H1 (cell line): ENCODE measurements around the gene SNTG2. TPM values are rescaled to one million over a fixed set of nuclear protein-coding genes. Genes with fewer than 3 reads are reported as not detected.

Source experiments
- CTCF ChIA-PET: fragments of 300-600 bp; sonication (Branson Sonifier 250); formaldehyde crosslinking; loops from one replicate; lab custom pipeline; 2021; ENCODE audit not compliant: partially characterized antibody; lab: Charles Lee
- POLR2A ChIA-PET: fragments of 300-600 bp; sonication (Branson Sonifier 250); formaldehyde crosslinking; loops from one replicate; lab custom pipeline; 2021; ENCODE audit warnings: inconsistent platforms; ENCODE audit not compliant: partially characterized antibody; lab: Charles Lee
- DNase-seq, 2 experiments: peaks; one replicate each; pipeline versions ENCODE4 v3.0.0 to v3.0.0-alpha.2; 2010 to 2022; ENCODE audit warnings: low spot score in 2 of 2, low read depth in 1 of 2, mixed read lengths in 1 of 2
- FAIRE-seq: peaks from 2 replicates; lab custom pipeline; 2011; peaks lifted over from hg19 to GRCh38; lab: Jason Lieb, UNC
- H2AFZ ChIP-seq: 2 replicates; pipeline ENCODE4 v1.8.1; 2012; ENCODE audit warnings: low read length, inconsistent platforms
- H2AK5ac ChIP-seq: 2 replicates; pipeline ENCODE4 v1.6.1; 2013; ENCODE audit warnings: low read depth, low read length
- H2BK120ac ChIP-seq: replicated peaks from 2 replicates; pipeline ENCODE3; 2013; ENCODE audit warnings: low read depth, low read length, inconsistent platforms
- H2BK12ac ChIP-seq: 2 replicates; pipeline ENCODE4 v1.6.1; 2013; ENCODE audit warnings: low read depth, low read length
- H2BK15ac ChIP-seq: 2 replicates; pipeline ENCODE4 v1.6.1; 2013; ENCODE audit warnings: low read length
- H2BK20ac ChIP-seq: 2 replicates; pipeline ENCODE4 v1.6.1; 2013; ENCODE audit warnings: low read length
- H2BK5ac ChIP-seq: 2 replicates; pipeline ENCODE4 v1.6.1; 2013; ENCODE audit warnings: low read depth, low read length
- H3K14ac ChIP-seq: 2 replicates; pipeline ENCODE4 v1.6.1; 2013; ENCODE audit warnings: inconsistent platforms; ENCODE audit not compliant: insufficient read length
- H3K18ac ChIP-seq: 2 replicates; pipeline ENCODE4 v1.6.1; 2013; ENCODE audit warnings: low read length; ENCODE audit errors: extremely low read depth
- H3K23ac ChIP-seq: 2 replicates; pipeline ENCODE4 v1.6.1; 2013; ENCODE audit warnings: inconsistent platforms; ENCODE audit not compliant: insufficient read length
- H3K23me2 ChIP-seq: 2 replicates; pipeline ENCODE4 v1.6.1; 2013; ENCODE audit warnings: low read depth, low read length
- H3K27ac ChIP-seq: 2 replicates; pipeline ENCODE4 v1.6.1; 2011; ENCODE audit warnings: low read depth, low read length, inconsistent platforms
- H3K27me3 ChIP-seq, 4 experiments: replicated peaks in 1 of 4; 1 replicate in 1 of 4; 2 replicates in 3 of 4; pipeline versions ENCODE4 v1.6.1 to v1.8.1; 2011 to 2013; ENCODE audit warnings: low read length in 3 of 4, mild to moderate bottlenecking in 3 of 4, inconsistent platforms in 2 of 4, mixed read lengths in 2 of 4, moderate library complexity in 1 of 4; ENCODE audit not compliant: control insufficient read depth in 3 of 4, insufficient read depth in 3 of 4; ENCODE audit errors: extremely low read depth in 1 of 4
- H3K36me3 ChIP-seq, 4 experiments: 2 replicates each; pipeline versions ENCODE4 v1.6.1 to v1.8.1; 2011 to 2013; ENCODE audit warnings: mild to moderate bottlenecking in 4 of 4, low read length in 3 of 4, moderate library complexity in 2 of 4, control low read depth in 1 of 4, inconsistent platforms in 1 of 4; ENCODE audit not compliant: insufficient read depth in 4 of 4, control insufficient read depth in 2 of 4
- H3K4ac ChIP-seq: replicated peaks from 2 replicates; pipeline ENCODE3; 2013; ENCODE audit warnings: low read length, low read depth, mixed read lengths, inconsistent platforms; ENCODE audit not compliant: insufficient read length
- H3K4me1 ChIP-seq, 4 experiments: replicated peaks in 1 of 4; 1 replicate in 1 of 4; 2 replicates in 3 of 4; pipeline versions ENCODE4 v1.6.1 to v1.8.1; 2011 to 2013; ENCODE audit warnings: low read length in 3 of 4, inconsistent platforms in 2 of 4, mixed read lengths in 1 of 4; ENCODE audit not compliant: insufficient read depth in 4 of 4, control insufficient read depth in 3 of 4
- H3K4me2 ChIP-seq, 2 experiments: 2 replicates each; pipeline versions ENCODE4 v1.6.1 to v1.8.1; 2011 to 2013; ENCODE audit warnings: low read depth in 2 of 2, low read length in 2 of 2, control low read depth in 1 of 2, inconsistent platforms in 1 of 2, mild to moderate bottlenecking in 1 of 2; ENCODE audit not compliant: insufficient read depth in 1 of 2
- H3K4me3 ChIP-seq, 4 experiments: fragments of 200-600, 300-600 bp in 1 of 4; sonication (generic), shearing (Covaris generic), sonication (Bioruptor Twin) in 1 of 4; 2 replicates each; pipeline versions ENCODE4 v1.5.1 to v1.8.1; 2011 to 2016; ENCODE audit warnings: low read length in 4 of 4, low read depth in 3 of 4, control low read depth in 2 of 4, inconsistent platforms in 2 of 4, mild to moderate bottlenecking in 2 of 4, mixed read lengths in 1 of 4, moderate library complexity in 1 of 4; ENCODE audit not compliant: insufficient read depth in 2 of 4; ENCODE audit errors: extremely low read depth in 1 of 4
- H3K56ac ChIP-seq: replicated peaks from 2 replicates; pipeline ENCODE3; 2013; ENCODE audit warnings: low read depth, mild to moderate bottlenecking, mixed read lengths, low read length, inconsistent platforms; ENCODE audit not compliant: insufficient read length
- H3K79me1 ChIP-seq: 2 replicates; pipeline ENCODE4 v1.6.1; 2013; ENCODE audit warnings: low read depth, low read length, control low read depth
- H3K79me2 ChIP-seq, 2 experiments: 2 replicates each; pipeline versions ENCODE4 v1.6.1 to v1.8.1; 2012 to 2013; ENCODE audit warnings: low read length in 2 of 2, mild to moderate bottlenecking in 2 of 2, inconsistent platforms in 1 of 2; ENCODE audit not compliant: insufficient read depth in 2 of 2, control insufficient read depth in 1 of 2
- H3K9ac ChIP-seq, 4 experiments: replicated peaks in 1 of 4; 1 replicate in 1 of 4; 2 replicates in 3 of 4; pipeline versions ENCODE4 v1.6.1 to v1.8.1; 2011 to 2013; ENCODE audit warnings: low read depth in 3 of 4, low read length in 3 of 4, control low read depth in 2 of 4, mild to moderate bottlenecking in 2 of 4, moderate library complexity in 2 of 4, inconsistent platforms in 1 of 4; ENCODE audit errors: extremely low read depth in 1 of 4
- H3K9me3 ChIP-seq, 2 experiments: 2 replicates each; pipeline versions ENCODE4 v1.6.1 to v1.8.1; 2012 to 2013; ENCODE audit warnings: mild to moderate bottlenecking in 2 of 2, moderate library complexity in 2 of 2, control low read depth in 1 of 2, inconsistent platforms in 1 of 2, low read depth in 1 of 2, low read length in 1 of 2, mixed read lengths in 1 of 2; ENCODE audit not compliant: insufficient read depth in 2 of 2
- H4K20me1 ChIP-seq, 2 experiments: replicated peaks in 1 of 2; 2 replicates each; pipeline versions ENCODE3 to v1.8.1; 2011 to 2013; ENCODE audit warnings: inconsistent platforms in 2 of 2, low read length in 2 of 2, mild to moderate bottlenecking in 1 of 2; ENCODE audit not compliant: insufficient read depth in 2 of 2, control insufficient read depth in 1 of 2
- H4K5ac ChIP-seq: 2 replicates; pipeline ENCODE4 v1.6.1; 2013; ENCODE audit warnings: low read length, low read depth, mixed read lengths, inconsistent platforms; ENCODE audit not compliant: insufficient read length
- H4K8ac ChIP-seq: 2 replicates; pipeline ENCODE4 v1.8.0; 2013; ENCODE audit warnings: mild to moderate bottlenecking, moderate library complexity, low read length, inconsistent platforms; ENCODE audit not compliant: insufficient read depth; ENCODE audit errors: extremely low read depth
- H4K91ac ChIP-seq: replicated peaks from 2 replicates; pipeline ENCODE3; 2013; ENCODE audit warnings: low read length, mixed read lengths, inconsistent platforms; ENCODE audit not compliant: insufficient read length
- ATF2 ChIP-seq: IDR thresholded peaks from 2 replicates; pipeline ENCODE4 v1.6.1; 2012; ENCODE audit warnings: low read length, inconsistent platforms
- ATF3 ChIP-seq: IDR thresholded peaks from 2 replicates; pipeline ENCODE4 v1.6.1; 2011; ENCODE audit warnings: low read depth, mild to moderate bottlenecking, low read length; ENCODE audit not compliant: insufficient read depth
- BACH1 ChIP-seq: IDR thresholded peaks from 2 replicates; pipeline ENCODE4 v1.6.1; 2012; ENCODE audit warnings: low read length, improper control_type of control experiment
- CTBP2 ChIP-seq: IDR thresholded peaks from 2 replicates; pipeline ENCODE4 v1.7.0; 2011; ENCODE audit warnings: borderline replicate concordance, mild to moderate bottlenecking, moderate library complexity, mixed read lengths, low read length; ENCODE audit not compliant: insufficient read depth, insufficient read length
- HDAC2 ChIP-seq, 2 experiments: fragments of 300-600 bp in 1 of 2; sonication (generic) in 1 of 2; IDR thresholded peaks; 2 replicates each; pipeline ENCODE4 v1.6.1; 2011 to 2012; ENCODE audit warnings: low read depth in 2 of 2, low read length in 2 of 2, mild to moderate bottlenecking in 2 of 2, moderate library complexity in 2 of 2, borderline replicate concordance in 1 of 2, inconsistent platforms in 1 of 2
- JUND ChIP-seq: IDR thresholded peaks from 2 replicates; pipeline ENCODE4 v1.6.1; 2011; ENCODE audit warnings: mild to moderate bottlenecking, improper control_type of control experiment, low read length
- KDM1A ChIP-seq: fragments of 200-600, 300-600 bp; sonication (generic); IDR thresholded peaks from 2 replicates; pipeline ENCODE4 v1.7.1; 2016; ENCODE audit warnings: mild to moderate bottlenecking, low read length, borderline replicate concordance
- KDM4A ChIP-seq: IDR thresholded peaks from one replicate; pipeline ENCODE4 v1.7.1; 2012; ENCODE audit warnings: low read depth, mild to moderate bottlenecking, moderate library complexity, low read length, inconsistent platforms; ENCODE audit not compliant: severe bottlenecking
- POLR2AphosphoS5 ChIP-seq: IDR thresholded peaks from 2 replicates; pipeline ENCODE4 v1.6.1; 2011; ENCODE audit warnings: low read depth, low read length
- SIRT6 ChIP-seq: IDR thresholded peaks from one replicate; pipeline ENCODE4 v1.7.1; 2012; ENCODE audit warnings: low read length, inconsistent platforms
- SP2 ChIP-seq: IDR thresholded peaks from 2 replicates; pipeline ENCODE4 v1.6.1; 2012; ENCODE audit warnings: mild to moderate bottlenecking, low read length, inconsistent platforms
- ZNF274 ChIP-seq: IDR thresholded peaks from 2 replicates; pipeline ENCODE4 v1.7.0; 2012; ENCODE audit warnings: low read length, borderline replicate concordance; ENCODE audit errors: extremely low read depth
- WGBS, 2 experiments: shearing (Covaris generic) in 1 of 2; methylation state at CpG; one replicate each; pipeline versions ENCODE4 v1.1.6 to v1.1.7; 2013 to 2015; ENCODE audit warnings: low lambda C conversion rate in 2 of 2, mixed read lengths in 2 of 2, inconsistent platforms in 1 of 2, low coverage in 1 of 2, missing lambda C conversion rate in 1 of 2; ENCODE audit not compliant: insufficient replicate concordance in 2 of 2, insufficient coverage in 1 of 2, insufficient read length in 1 of 2; ENCODE audit errors: extremely low coverage in 1 of 2, missing lambda C conversion rate in 1 of 2; 5-methylcytosine and 5-hydroxymethylcytosine counted together
- polyA plus RNA-seq, 7 experiments: library from polyadenylated mRNA; depleted of rRNA in 3 of 7; stranded (reverse) in 5 of 7; unstranded in 2 of 7; fragments of >200 nt in 5 of 7; fragments of 200-250 nt in 2 of 7; gene quantifications; 1 replicate in 5 of 7; 2 replicates in 1 of 7; 4 replicates in 1 of 7; pipeline versions ENCODE4 v1.2.1 to v1.2.3, GENCODE V29; 2011 to 2013; ENCODE audit warnings: missing spikeins in 2 of 7, mixed read lengths in 2 of 7
- total RNA-seq: library from RNA; stranded (reverse); fragmentation: NEBNext Ultra II Directional; extraction: Animal tissue kit (Norgen Biotek cat#: 25700); gene quantifications from 2 replicates; pipeline ENCODE4 v1.2.1, GENCODE V29; 2021

The SNTG2 gene
- total and polyA plus RNA-seq, 2 of the 8 experiments (the other 6 are each of a cell fraction or from before 2014, with no cell fraction given) = 6.6 to 18.1 TPM

GRCh38 chr2:1028831-1029230, 78.2 kb downstream of the SNTG2 start:
- Histone ChIP-seq H3K9ac (no peak overlapping the region), H3K27me3 (no peaks in the 10 kb centered on the region), H2BK15ac (no peak overlapping the region), H3K56ac (no peak overlapping the region), H3K79me1 (peaks cover 8% of the 10 kb centered on the region), H2AFZ (no peak overlapping the region), H2BK120ac (no peak overlapping the region), H2BK12ac (no peak overlapping the region), H3K23ac (no peak overlapping the region), H3K9me3 (peaks cover 0 to 2% of the 10 kb centered on the region in 2 experiments; a peak in 1 of 4 replicates), H4K5ac (no peak overlapping the region), H3K23me2 (no peaks in the 10 kb centered on the region), H3K4ac (no peak overlapping the region), H3K79me2 (peaks cover 0 to 37% of the 10 kb centered on the region in 2 experiments; a peak in 3 of 4 replicates), H3K14ac (no peak overlapping the region), H3K36me3 (peaks cover 0 to 3% (median 0%) of the 10 kb centered on the region in 4 experiments; a peak in 2 of 8 replicates), H3K27ac (no peak overlapping the region)
- no peak for FAIRE-seq
- CTCF ChIA-PET = interaction anchor here (1.1 kb wide), 1 partner anchor 42 kb away, joined by 3 read pairs; no protein-coding TSS in a partner anchor
- no peak for TF ChIP-seq BACH1
- TF ChIP-seq SIRT6 = no peak
- TF ChIP-seq KDM4A = no peak
- no peak for TF ChIP-seq ATF2
- no peak for TF ChIP-seq SP2
- TF ChIP-seq JUND = no peak
- TF ChIP-seq ATF3 = no peak
- no peak for TF ChIP-seq ZNF274
- no peak for TF ChIP-seq KDM1A
- no peak for TF ChIP-seq POLR2AphosphoS5
- no peak for TF ChIP-seq CTBP2
- TF ChIP-seq HDAC2 (IDR thresholded peaks at IDR 0.05; ENCODE audit: borderline replicate concordance in 1 of 2, low read depth in 2 of 2, low read length in 2 of 2) = no peak
- TF ChIP-seq, all 59 proteins: peak for 0
- Histone ChIP-seq H4K91ac (no peak overlapping the region), H2AK5ac (no peak overlapping the region), H3K4me1 (peaks cover 5 to 13% (median 9%) of the 10 kb centered on the region in 4 experiments; a peak in 5 of 7 replicates), H2BK5ac (no peak overlapping the region), H3K4me3 (no peak overlapping the region), H3K4me2 (no peak overlapping the region), H4K8ac (no peak overlapping the region), H4K20me1 (peaks cover 16 to 17% of the 10 kb centered on the region in 2 experiments), H2BK20ac (no peak overlapping the region), H3K18ac (no peak overlapping the region)
- 89 to 100% methylated on average over 1 to 8 of the region's 8 CpGs for WGBS, 2 experiments
- DNase-seq = no peak
- POLR2A ChIA-PET = no interaction called here
